H9 (cell line): Measurements from ENCODE around the gene STARD3. TPM values are rescaled to one million over a fixed set of nuclear protein-coding genes. Genes with fewer than 3 reads are reported as not detected.

Experiments
- DNase-seq: peaks from one replicate; pipeline ENCODE4 v3.0.0-alpha.2; 2017
- H2AFZ ChIP-seq: one replicate; pipeline ENCODE4 v1.6.1; 2013; ENCODE audit warnings: mild to moderate bottlenecking, low read length, control low read depth, moderate library complexity
- H2AK5ac ChIP-seq: 2 replicates; pipeline ENCODE4 v1.6.1; 2013; ENCODE audit warnings: low read length, control low read depth, mixed read lengths; ENCODE audit not compliant: insufficient read length
- H2BK120ac ChIP-seq: one replicate; pipeline ENCODE4 v1.6.1; 2013; ENCODE audit warnings: low read depth, mild to moderate bottlenecking, low read length, control low read depth, inconsistent platforms; ENCODE audit not compliant: poor library complexity, severe bottlenecking
- H2BK12ac ChIP-seq: 2 replicates; pipeline ENCODE4 v1.6.1; 2013; ENCODE audit warnings: low read length, control low read depth, mixed read lengths, low read depth; ENCODE audit not compliant: insufficient read length
- H2BK15ac ChIP-seq: 2 replicates; pipeline ENCODE4 v1.6.1; 2013; ENCODE audit warnings: low read depth, low read length, control low read depth
- H2BK20ac ChIP-seq: one replicate; pipeline ENCODE4 v1.6.1; 2013; ENCODE audit warnings: low read depth, mild to moderate bottlenecking, low read length, control low read depth, inconsistent platforms; ENCODE audit not compliant: poor library complexity, severe bottlenecking
- H2BK5ac ChIP-seq: 2 replicates; pipeline ENCODE4 v1.6.1; 2013; ENCODE audit warnings: low read length, control low read depth, mixed read lengths; ENCODE audit not compliant: insufficient read length
- H3K14ac ChIP-seq: 2 replicates; pipeline ENCODE4 v1.6.1; 2013; ENCODE audit warnings: low read length, control low read depth; ENCODE audit not compliant: insufficient read depth
- H3K18ac ChIP-seq: 2 replicates; pipeline ENCODE4 v1.6.1; 2013; ENCODE audit warnings: low read depth, mild to moderate bottlenecking, mixed read lengths, low read length, control low read depth; ENCODE audit not compliant: insufficient read length
- H3K23ac ChIP-seq: 2 replicates; pipeline ENCODE4 v1.6.1; 2013; ENCODE audit warnings: low read length, control low read depth, mixed read lengths, low read depth; ENCODE audit not compliant: insufficient read length
- H3K23me2 ChIP-seq: 2 replicates; pipeline ENCODE4 v1.6.1; 2013; ENCODE audit warnings: low read depth, mild to moderate bottlenecking, mixed read lengths, low read length, control low read depth; ENCODE audit not compliant: insufficient read length, poor library complexity, severe bottlenecking
- H3K27ac ChIP-seq: 2 replicates; pipeline ENCODE4 v1.5.1; 2013; ENCODE audit warnings: low read length, control low read depth, mixed read lengths, low read depth; ENCODE audit not compliant: insufficient read length
- H3K27me3 ChIP-seq: 2 replicates; pipeline ENCODE4 v1.6.1; 2013; ENCODE audit warnings: low read length, control low read depth, inconsistent platforms; ENCODE audit not compliant: insufficient read depth
- H3K4ac ChIP-seq: 2 replicates; pipeline ENCODE4 v1.6.1; 2013; ENCODE audit warnings: low read depth, mild to moderate bottlenecking, control low read depth, inconsistent platforms, low read length, moderate library complexity
- H3K4me1 ChIP-seq: 2 replicates; pipeline ENCODE4 v1.6.1; 2013; ENCODE audit warnings: low read length, control low read depth, inconsistent platforms; ENCODE audit not compliant: insufficient read depth
- H3K4me2 ChIP-seq: 2 replicates; pipeline ENCODE4 v1.6.1; 2013; ENCODE audit warnings: low read length, control low read depth, mixed read lengths; ENCODE audit not compliant: insufficient read length, insufficient read depth
- H3K56ac ChIP-seq: 2 replicates; pipeline ENCODE4 v1.6.1; 2013; ENCODE audit warnings: low read depth, mild to moderate bottlenecking, mixed read lengths, low read length, control low read depth; ENCODE audit not compliant: insufficient read length
- H3K79me1 ChIP-seq: 2 replicates; pipeline ENCODE4 v1.6.1; 2013; ENCODE audit warnings: low read depth, mild to moderate bottlenecking, moderate library complexity, low read length, control low read depth, inconsistent platforms; ENCODE audit not compliant: insufficient read depth, poor library complexity, severe bottlenecking
- H3K79me2 ChIP-seq: 2 replicates; pipeline ENCODE4 v1.6.1; 2013; ENCODE audit warnings: low read length, control low read depth, inconsistent platforms; ENCODE audit not compliant: insufficient read depth
- H3K9ac ChIP-seq: 2 replicates; pipeline ENCODE4 v1.6.1; 2013; ENCODE audit warnings: low read length, control low read depth, mixed read lengths; ENCODE audit not compliant: insufficient read length; ENCODE audit errors: extremely low read depth
- H3K9me3 ChIP-seq: one replicate; pipeline ENCODE4 v1.6.1; 2013; ENCODE audit warnings: low read depth, low read length, inconsistent platforms; ENCODE audit not compliant: control insufficient read depth
- H3T11ph ChIP-seq: one replicate; pipeline ENCODE4 v1.6.1; 2013; ENCODE audit warnings: mild to moderate bottlenecking, low read length, control low read depth, inconsistent platforms
- H4K20me1 ChIP-seq: one replicate; pipeline ENCODE4 v1.6.1; 2013; ENCODE audit not compliant: control insufficient read depth, insufficient read length, insufficient read depth
- H4K5ac ChIP-seq: 2 replicates; pipeline ENCODE4 v1.6.1; 2013; ENCODE audit warnings: low read depth, mild to moderate bottlenecking, mixed read lengths, low read length, control low read depth; ENCODE audit not compliant: insufficient read length
- H4K8ac ChIP-seq: replicated peaks from 2 replicates; pipeline ENCODE4 v1.6.1; 2013; ENCODE audit warnings: low read length, control low read depth, mixed read lengths, low read depth; ENCODE audit not compliant: insufficient read length
- H4K91ac ChIP-seq: 2 replicates; pipeline ENCODE4 v1.6.1; 2013; ENCODE audit warnings: low read depth, mild to moderate bottlenecking, moderate library complexity, mixed read lengths, low read length, control low read depth; ENCODE audit not compliant: insufficient read length
- H3K27ac Mint-ChIP-seq, 3 experiments: 2 replicates in 2 of 3; 3 replicates in 1 of 3; pipeline ENCODE4 v1.8.0; 2020 to 2021; ENCODE audit warnings: mixed read lengths in 3 of 3, mild to moderate bottlenecking in 1 of 3, moderate library complexity in 1 of 3
- H3K27me3 Mint-ChIP-seq: 2 replicates; pipeline ENCODE4 v1.8.0; 2021; ENCODE audit warnings: low read depth, mild to moderate bottlenecking, moderate library complexity, mixed read lengths
- H3K36me3 Mint-ChIP-seq, 3 experiments: 2 replicates in 2 of 3; 3 replicates in 1 of 3; pipeline ENCODE4 v1.8.0; 2020 to 2021; ENCODE audit warnings: low read depth in 3 of 3, mixed read lengths in 3 of 3; ENCODE audit not compliant: insufficient read depth in 1 of 3
- H3K4me1 Mint-ChIP-seq, 2 experiments: 2 replicates each; pipeline ENCODE4 v1.8.0; 2020; ENCODE audit warnings: mixed read lengths in 2 of 2
- H3K4me3 Mint-ChIP-seq, 2 experiments: 2 replicates in 1 of 2; 3 replicates in 1 of 2; pipeline ENCODE4 v1.8.0; 2020 to 2021; ENCODE audit warnings: mild to moderate bottlenecking in 2 of 2, mixed read lengths in 2 of 2, moderate library complexity in 1 of 2
- H3K9me3 Mint-ChIP-seq, 2 experiments: 2 replicates in 1 of 2; 3 replicates in 1 of 2; pipeline ENCODE4 v1.8.0; 2020; ENCODE audit warnings: mild to moderate bottlenecking in 2 of 2, mixed read lengths in 2 of 2, moderate library complexity in 1 of 2
- CTCF ChIP-seq: fragments of 200-600 bp; sonication (generic); conservative IDR thresholded peaks from 3 replicates; pipeline ENCODE4 v1.8.0; 2021; ENCODE audit warnings: antibody characterized with exemption, mild to moderate bottlenecking
- WGBS: extraction: QIAGEN DNeasy Blood & Tissue Kit; methylation state at CpG from one replicate; pipeline ENCODE4 v1.1.7; 2013; ENCODE audit warnings: missing lambda C conversion rate, low lambda C conversion rate, mixed read lengths; ENCODE audit not compliant: insufficient read length; ENCODE audit errors: extremely low coverage; 5-methylcytosine and 5-hydroxymethylcytosine counted together
- total RNA-seq: library from RNA; stranded (reverse); gene quantifications from 2 replicates; pipeline ENCODE4 v1.2.1, GENCODE V29; 2021

The STARD3 gene
- total RNA-seq, 1 experiment from 2014 or later, result 51.3 TPM

- Histone ChIP-seq H2AK5ac (no peak overlapping the region), H4K5ac (no peak overlapping the region), H3K4me2 (no peak overlapping the region), H3K9ac (no peak overlapping the region), H3K27ac (no peak overlapping the region), H3K23ac (no peak overlapping the region), H3K18ac (no peak overlapping the region), H3K79me1 (no peaks in the 10 kb centered on the region), H2BK5ac (no peak overlapping the region), H3K23me2 (no peaks in the 10 kb centered on the region), H2BK15ac (no peak overlapping the region), H3K14ac (no peak overlapping the region; the same call in 1 of the 2 replicates), H4K91ac (no peak overlapping the region), H3K56ac (no peak overlapping the region), H4K8ac (no peak overlapping the region), H3K79me2 (no peaks in the 10 kb centered on the region), H4K20me1 (no peaks in the 10 kb centered on the region), H3K4me1 (no peaks in the 10 kb centered on the region), H3K4ac (no peak overlapping the region), H2BK20ac (no peak overlapping the region), H3K9me3 (no peaks in the 10 kb centered on the region), H2AFZ (no peak overlapping the region), H3K27me3 (no peaks in the 10 kb centered on the region), H3T11ph (no peak overlapping the region), H2BK12ac (no peak overlapping the region), H2BK120ac (no peak overlapping the region)
- Mint-ChIP-seq H3K9me3 (no peaks in the 10 kb centered on the region), H3K27me3 (peaks cover 25% of the 10 kb centered on the region), H3K27ac (no peak overlapping the region), H3K4me1 (peaks cover 31 to 33% of the 10 kb centered on the region in 2 experiments), H3K36me3 (peaks cover 0 to 3% (median 3%) of the 10 kb centered on the region in 3 experiments; a peak in 3 of 7 replicates), H3K4me3 (no peak overlapping the region)
- TF ChIP-seq CTCF, result no peak
- WGBS, result no CpG with 5 or more reads among the region's 5 CpGs
- DNase-seq, result no peak
These were observed 37.2 kb downstream of the STARD3 start for GRCh38 chr17:39674179-39674578.
